ENCODE measurements around the gene SSC5D.
A peak's percentile ranks its signal among the peaks of the same experiment; 100 is the strongest.
"Not testable (repeated sequence)": the region's sequence is repeated elsewhere in the genome, so short reads cannot be mapped to it uniquely, and the experiment has no call there.

SSC5D gene

GRCh38 chr19:55493052-55493644 is 4.9 kb downstream of the SSC5D start:
- Histone ChIP-seq H3K9ac (ENCODE audit: low read length in 5 of 5) (peak overlapping the region in 1 of 5 donors; percentile 47), H3K4me3 (ENCODE audit: low read depth in 1 of 5, low read length in 5 of 5) (peak overlapping the region in 4 of 5 donors; percentile 39 to 47 (median 42)), H3K4me1 (ENCODE audit: control insufficient read depth in 5 of 5, insufficient read depth in 5 of 5, low read length in 5 of 5) (peaks cover 2 to 43% (median 22%) of the 10 kb centered on the region in 5 donors), H3K9me3 (ENCODE audit: control insufficient read depth in 5 of 5, low read length in 5 of 5) (no peaks in the 10 kb centered on the region), H3K27me3 (ENCODE audit: control insufficient read depth in 5 of 5, insufficient read depth in 4 of 5, low read length in 5 of 5) (peaks cover 12 to 42% (median 29%) of the 10 kb centered on the region in 5 donors), H3K36me3 (ENCODE audit: control insufficient read depth in 5 of 5, insufficient read depth in 5 of 5, low read length in 5 of 5) (peaks cover 0 to 4% (median 0%) of the 10 kb centered on the region in 5 donors), H3K27ac (ENCODE audit: low read depth, low read length) (peak overlapping the region; percentile 41)

GRCh38 chr19:55493645-55494171 is 5.5 kb downstream of the SSC5D start:
- Histone ChIP-seq H3K9me3 (ENCODE audit: control insufficient read depth in 5 of 5, low read length in 5 of 5) (no peaks in the 10 kb centered on the region), H3K36me3 (ENCODE audit: control insufficient read depth in 5 of 5, insufficient read depth in 5 of 5, low read length in 5 of 5) (peaks cover 0 to 5% (median 0%) of the 10 kb centered on the region in 5 donors), H3K4me3 (ENCODE audit: low read depth in 1 of 5, low read length in 5 of 5) (peak overlapping the region; percentile 25 to 63 (median 57)), H3K9ac (ENCODE audit: low read length in 5 of 5) (peak overlapping the region in 1 of 5 donors; percentile 47), H3K27me3 (ENCODE audit: control insufficient read depth in 5 of 5, insufficient read depth in 4 of 5, low read length in 5 of 5) (peaks cover 12 to 42% (median 27%) of the 10 kb centered on the region in 5 donors), H3K4me1 (ENCODE audit: control insufficient read depth in 5 of 5, insufficient read depth in 5 of 5, low read length in 5 of 5) (peaks cover 2 to 38% (median 22%) of the 10 kb centered on the region in 5 donors), H3K27ac (ENCODE audit: low read depth, low read length) (peak overlapping the region; percentile 41)

- no peaks in the 10 kb centered on the region for H3K9me3 ChIP-seq (ENCODE audit: control insufficient read depth in 5 of 5, low read length in 5 of 5)
- peaks cover 0 to 11% (median 0%) of the 10 kb centered on the region in 5 donors for H3K36me3 ChIP-seq (ENCODE audit: control insufficient read depth in 5 of 5, insufficient read depth in 5 of 5, low read length in 5 of 5)
- H3K9ac ChIP-seq (ENCODE audit: low read length in 5 of 5): peak overlapping the region in 4 of 5 donors; percentile 1 to 55 (median 24)
- peak overlapping the region; percentile 23 for H3K27ac ChIP-seq (ENCODE audit: low read depth, low read length)
- H3K4me1 ChIP-seq (ENCODE audit: control insufficient read depth in 5 of 5, insufficient read depth in 5 of 5, low read length in 5 of 5): peaks cover 2 to 35% (median 22%) of the 10 kb centered on the region in 5 donors
- peak overlapping the region; percentile 25 to 63 (median 57) for H3K4me3 ChIP-seq (ENCODE audit: low read depth in 1 of 5, low read length in 5 of 5)
- H3K27me3 ChIP-seq (ENCODE audit: control insufficient read depth in 5 of 5, insufficient read depth in 4 of 5, low read length in 5 of 5): peaks cover 12 to 41% (median 27%) of the 10 kb centered on the region in 5 donors
Observed at GRCh38 chr19:55494172-55494761, 6.0 kb downstream of the SSC5D start.

- no peak overlapping the region for H3K27ac ChIP-seq (ENCODE audit: low read depth, low read length)
- H3K27me3 ChIP-seq (ENCODE audit: control insufficient read depth in 5 of 5, insufficient read depth in 4 of 5, low read length in 5 of 5): peaks cover 12 to 36% (median 22%) of the 10 kb centered on the region in 5 donors
- H3K4me1 ChIP-seq (ENCODE audit: control insufficient read depth in 5 of 5, insufficient read depth in 5 of 5, low read length in 5 of 5): peaks cover 0 to 34% (median 18%) of the 10 kb centered on the region in 5 donors
- H3K36me3 ChIP-seq (ENCODE audit: control insufficient read depth in 5 of 5, insufficient read depth in 5 of 5, low read length in 5 of 5): peaks cover 0 to 22% (median 7%) of the 10 kb centered on the region in 5 donors
- H3K9ac ChIP-seq (ENCODE audit: low read length in 5 of 5): peak overlapping the region in 1 of 5 donors; percentile 47
- H3K4me3 ChIP-seq (ENCODE audit: low read depth in 1 of 5, low read length in 5 of 5): no peak overlapping the region
- no peaks in the 10 kb centered on the region for H3K9me3 ChIP-seq (ENCODE audit: control insufficient read depth in 5 of 5, low read length in 5 of 5)
Observed at GRCh38 chr19:55495646-55496349, 7.6 kb downstream of the SSC5D start.

- not testable (repeated sequence) for H3K9ac ChIP-seq (ENCODE audit: low read length in 5 of 5); H3K27ac ChIP-seq (ENCODE audit: low read depth, low read length); H3K4me3 ChIP-seq (ENCODE audit: low read depth in 1 of 5, low read length in 5 of 5); H3K9me3 ChIP-seq (ENCODE audit: control insufficient read depth in 5 of 5, low read length in 5 of 5)
- H3K4me1 ChIP-seq (ENCODE audit: control insufficient read depth in 5 of 5, insufficient read depth in 5 of 5, low read length in 5 of 5): peaks cover 0 to 25% (median 18%) of the 10 kb centered on the region in 5 donors
- H3K27me3 ChIP-seq (ENCODE audit: control insufficient read depth in 5 of 5, insufficient read depth in 4 of 5, low read length in 5 of 5): peaks cover 8 to 27% (median 22%) of the 10 kb centered on the region in 5 donors
- peaks cover 0 to 32% (median 9%) of the 10 kb centered on the region in 5 donors for H3K36me3 ChIP-seq (ENCODE audit: control insufficient read depth in 5 of 5, insufficient read depth in 5 of 5, low read length in 5 of 5)
Observed at GRCh38 chr19:55496820-55497219, 8.6 kb downstream of the SSC5D start.

GRCh38 chr19:55497763-55498162 is 9.5 kb downstream of the SSC5D start:
- no peak overlapping the region for H3K4me3 ChIP-seq (ENCODE audit: low read depth in 1 of 5, low read length in 5 of 5)
- H3K36me3 ChIP-seq (ENCODE audit: control insufficient read depth in 5 of 5, insufficient read depth in 5 of 5, low read length in 5 of 5): peaks cover 0 to 32% (median 9%) of the 10 kb centered on the region in 5 donors
- H3K4me1 ChIP-seq (ENCODE audit: control insufficient read depth in 5 of 5, insufficient read depth in 5 of 5, low read length in 5 of 5): peaks cover 0 to 20% (median 17%) of the 10 kb centered on the region in 5 donors
- peaks cover 7 to 21% (median 18%) of the 10 kb centered on the region in 5 donors for H3K27me3 ChIP-seq (ENCODE audit: control insufficient read depth in 5 of 5, insufficient read depth in 4 of 5, low read length in 5 of 5)
- H3K9ac ChIP-seq (ENCODE audit: low read length in 5 of 5): no peak overlapping the region
- H3K9me3 ChIP-seq (ENCODE audit: control insufficient read depth in 5 of 5, low read length in 5 of 5): no peaks in the 10 kb centered on the region
- no peak overlapping the region for H3K27ac ChIP-seq (ENCODE audit: low read depth, low read length)

GRCh38 chr19:55498246-55498840 is 10.1 kb downstream of the SSC5D start:
- Histone ChIP-seq H3K27ac (ENCODE audit: low read depth, low read length) (no peak overlapping the region), H3K9ac (ENCODE audit: low read length in 5 of 5) (no peak overlapping the region)

GRCh38 chr19:55500368-55500952 is 12.2 kb downstream of the SSC5D start:
- H3K27ac ChIP-seq (ENCODE audit: low read depth, low read length): no peak overlapping the region

More at GRCh38 chr19:55498246-55498840, 10.1 kb downstream of the SSC5D start:
- H3K36me3 ChIP-seq (ENCODE audit: control insufficient read depth in 5 of 5, insufficient read depth in 5 of 5, low read length in 5 of 5): peaks cover 0 to 32% (median 9%) of the 10 kb centered on the region in 5 donors
- peaks cover 7 to 16% (median 13%) of the 10 kb centered on the region in 5 donors for H3K27me3 ChIP-seq (ENCODE audit: control insufficient read depth in 5 of 5, insufficient read depth in 4 of 5, low read length in 5 of 5)
- H3K9me3 ChIP-seq (ENCODE audit: control insufficient read depth in 5 of 5, low read length in 5 of 5): no peaks in the 10 kb centered on the region
- peaks cover 0 to 16% (median 14%) of the 10 kb centered on the region in 5 donors for H3K4me1 ChIP-seq (ENCODE audit: control insufficient read depth in 5 of 5, insufficient read depth in 5 of 5, low read length in 5 of 5)
- H3K4me3 ChIP-seq (ENCODE audit: low read depth in 1 of 5, low read length in 5 of 5): no peak overlapping the region

More at GRCh38 chr19:55500368-55500952, 12.2 kb downstream of the SSC5D start:
- no peaks in the 10 kb centered on the region for H3K9me3 ChIP-seq (ENCODE audit: control insufficient read depth in 5 of 5, low read length in 5 of 5)
- H3K27me3 ChIP-seq (ENCODE audit: control insufficient read depth in 5 of 5, insufficient read depth in 4 of 5, low read length in 5 of 5): peaks cover 0 to 5% (median 0%) of the 10 kb centered on the region in 5 donors
- peaks cover 0 to 32% (median 9%) of the 10 kb centered on the region in 5 donors for H3K36me3 ChIP-seq (ENCODE audit: control insufficient read depth in 5 of 5, insufficient read depth in 5 of 5, low read length in 5 of 5)
- H3K4me1 ChIP-seq (ENCODE audit: control insufficient read depth in 5 of 5, insufficient read depth in 5 of 5, low read length in 5 of 5): peaks cover 0 to 11% (median 10%) of the 10 kb centered on the region in 5 donors
- no peak overlapping the region for H3K9ac ChIP-seq (ENCODE audit: low read length in 5 of 5)
- H3K4me3 ChIP-seq (ENCODE audit: low read depth in 1 of 5, low read length in 5 of 5): no peak overlapping the region
